K562 (cell line): ENCODE results near the gene B3GLCT. TPM values are rescaled to one million over a fixed set of nuclear protein-coding genes. Genes with fewer than 3 reads are reported as not detected.

Experiments
- ATAC-seq: fragments of 200-7000 bp; cut with Tn5 transposase; 3 replicates; pipeline ENCODE4 v1.9.1; 2020; ENCODE audit warnings: moderate library complexity
- BruUV-seq: library from RNA; stranded (reverse); fragments of 400-500 nt; replicated peaks from 2 replicates; lab custom pipeline; 2021; lab: Mats Ljungman, UMichigan
- CTCF ChIA-PET: fragments of 300-600 bp; formaldehyde crosslinking; extraction: SDS; loops from one replicate; lab custom pipeline; 2021; ENCODE audit warnings: low intra/inter-chr PET ratio; lab: Yijun Ruan, JAX
- POLR2A ChIA-PET: fragments of 300-600, 350-650 bp; sonication (Branson Sonifier 250); formaldehyde crosslinking; extraction: SDS; loops from one replicate; lab custom pipeline; 2021; ENCODE audit warnings: antibody characterized with exemption, inconsistent platforms; lab: Yijun Ruan, JAX
- DNase-seq, 4 experiments: peaks; one replicate each; pipeline versions ENCODE4 v3.0.0 to v3.0.0-alpha.2; 2011 to 2018; ENCODE audit warnings: low spot score in 3 of 4, mixed read lengths in 3 of 4; ENCODE audit errors: extremely low read depth in 1 of 4
- FAIRE-seq: peaks from 2 replicates; lab custom pipeline; 2011; peaks lifted over from hg19 to GRCh38; lab: Jason Lieb, UNC
- H2AFZ ChIP-seq: 2 replicates; pipeline ENCODE4 v1.6.0; 2011; ENCODE audit warnings: low read depth, low read length, control low read depth, inconsistent platforms
- H3K27ac ChIP-seq: fragments of 200-600 bp; 3 replicates; pipeline ENCODE4 v1.8.0; 2011; ENCODE audit warnings: low read depth, mild to moderate bottlenecking, control low read depth, inconsistent platforms, low read length, moderate library complexity, mixed read lengths; ENCODE audit errors: extremely low read depth
- H3K27me3 ChIP-seq, 2 experiments: fragments of 300-600 bp in 1 of 2; 2 replicates in 1 of 2; 3 replicates in 1 of 2; pipeline versions ENCODE4 v1.6.0 to v1.8.0; 2011; ENCODE audit warnings: inconsistent platforms in 2 of 2, low read length in 2 of 2, mild to moderate bottlenecking in 1 of 2, mixed read lengths in 1 of 2, moderate library complexity in 1 of 2; ENCODE audit not compliant: control insufficient read depth in 2 of 2, insufficient read depth in 2 of 2
- H3K36me3 ChIP-seq: fragments of 300-600 bp; 3 replicates; pipeline ENCODE4 v1.8.0; 2011; ENCODE audit warnings: mild to moderate bottlenecking, low read length, inconsistent platforms; ENCODE audit not compliant: control insufficient read depth, insufficient read depth
- H3K4me1 ChIP-seq, 2 experiments: fragments of 200-600 bp in 1 of 2; replicated peaks in 1 of 2; 2 replicates in 1 of 2; 3 replicates in 1 of 2; pipeline versions ENCODE4 v1.5.1 to v1.8.0; 2011; ENCODE audit warnings: inconsistent platforms in 2 of 2, low read length in 2 of 2, mild to moderate bottlenecking in 1 of 2, mixed read lengths in 1 of 2, moderate library complexity in 1 of 2; ENCODE audit not compliant: control insufficient read depth in 2 of 2, insufficient read depth in 2 of 2
- H3K4me2 ChIP-seq: 2 replicates; pipeline ENCODE4 v1.6.1; 2011; ENCODE audit warnings: low read length, control low read depth, inconsistent platforms, mixed read lengths; ENCODE audit not compliant: insufficient read depth
- H3K4me3 ChIP-seq: fragments of 200-600 bp; sonication (generic), shearing (Covaris generic); 2 replicates; pipeline ENCODE4 v1.5.1; 2016; ENCODE audit warnings: control low read depth, inconsistent platforms
- H3K79me2 ChIP-seq: fragments of 200-600 bp; 3 replicates; pipeline ENCODE4 v1.8.0; 2011; ENCODE audit warnings: low read length, inconsistent platforms; ENCODE audit not compliant: control insufficient read depth, insufficient read depth
- H3K9ac ChIP-seq, 2 experiments: 2 replicates each; pipeline versions ENCODE4 v1.6.0 to v1.6.1; 2011; ENCODE audit warnings: low read depth in 2 of 2, low read length in 2 of 2, control low read depth in 1 of 2, inconsistent platforms in 1 of 2, mild to moderate bottlenecking in 1 of 2, mixed read lengths in 1 of 2; ENCODE audit not compliant: insufficient read depth in 1 of 2
- H3K9me1 ChIP-seq: one replicate; pipeline ENCODE4 v1.6.0; 2011; ENCODE audit warnings: inconsistent platforms, mild to moderate bottlenecking, low read length, moderate library complexity; ENCODE audit not compliant: control insufficient read depth, insufficient read depth
- H3K9me3 ChIP-seq: replicated peaks from 2 replicates; pipeline ENCODE4 v1.5.1; 2011; ENCODE audit warnings: low read depth, low read length, inconsistent platforms; ENCODE audit not compliant: control insufficient read depth, insufficient read depth
- H4K20me1 ChIP-seq: replicated peaks from 2 replicates; pipeline ENCODE4 v1.6.1; 2011; ENCODE audit warnings: low read length, inconsistent platforms, mixed read lengths; ENCODE audit not compliant: control insufficient read depth, insufficient read depth
- FOXK1 ChIP-seq: sonication (generic); formaldehyde crosslinking; IDR thresholded peaks from 2 replicates; pipeline ENCODE4 v1.8.0; 2022; ENCODE audit warnings: missing genetic modification reagents, mild to moderate bottlenecking, borderline replicate concordance
- HEY1 ChIP-seq: fragments of 250-450 bp; sonication (Bioruptor Pico); IDR thresholded peaks from 2 replicates; pipeline ENCODE4 v1.5.0; 2020; ENCODE audit warnings: mild to moderate bottlenecking, moderate library complexity, borderline replicate concordance
- ILK ChIP-seq: fragments of 450-650 bp; IDR thresholded peaks from 2 replicates; pipeline ENCODE4 v1.6.1; 2016; ENCODE audit warnings: missing genetic modification characterization, low read depth, mild to moderate bottlenecking, missing compliant biosample characterization, moderate library complexity, borderline replicate concordance
- KLF6 ChIP-seq: fragments of 250-450 bp; sonication (Bioruptor Pico); IDR thresholded peaks from 2 replicates; pipeline ENCODE4 v1.4.0; 2020; ENCODE audit warnings: mild to moderate bottlenecking, moderate library complexity, borderline replicate concordance
- RAD21 ChIP-seq, 2 experiments: fragments of 250-450 bp in 1 of 2; fragments of 450-650 bp in 1 of 2; sonication (Bioruptor Pico) in 1 of 2; formaldehyde crosslinking in 1 of 2; IDR thresholded peaks in 1 of 2; conservative IDR thresholded peaks in 1 of 2; 2 replicates each; pipeline versions ENCODE4 v1.4.0 to v1.8.0; 2020 to 2022; ENCODE audit warnings: mild to moderate bottlenecking in 2 of 2, moderate library complexity in 1 of 2
- U2AF2 ChIP-seq: fragments of 200-400 bp; formaldehyde crosslinking; optimal IDR thresholded peaks from 2 replicates; pipeline ENCODE3; 2017; ENCODE audit warnings: low read depth, mild to moderate bottlenecking, low read length
- WGBS: fragments of 100-300 bp; shearing (Covaris generic); methylation state at CpG from one replicate; pipeline ENCODE4 v1.1.6; 2016; ENCODE audit warnings: low coverage, mixed read lengths; ENCODE audit not compliant: insufficient coverage; ENCODE audit errors: missing lambda C conversion rate; 5-methylcytosine and 5-hydroxymethylcytosine counted together
- in situ Hi-C: fragments of 300-500 bp; cut with MboI; formaldehyde crosslinking; loops from 4 replicates; pipeline ENCODE4 v1.15.0; 2018; ENCODE audit warnings: inconsistent platforms, mixed read lengths
- intact Hi-C: fragments of 100-400 bp; cut with micrococcal nuclease; formaldehyde crosslinking; loops from 2 replicates; pipeline ENCODE4 v1.14.2; 2022
- polyA plus RNA-seq, 8 experiments: library from polyadenylated mRNA; depleted of rRNA in 4 of 8; stranded (reverse) in 5 of 8; unstranded in 3 of 8; fragments of >200 nt; fragmentation: Nextera tagmentation in 2 of 8; fragmentation: Illumina TruSeq in 1 of 8; extraction: Ambion mirVana in 2 of 8; extraction: Trizol in 1 of 8; gene quantifications; 2 replicates each; pipeline versions ENCODE4 v1.2.1 to v1.2.3, GENCODE V29; 2011 to 2014; ENCODE audit warnings: inconsistent platforms in 1 of 8, missing spikeins in 1 of 8
- total RNA-seq, 7 experiments: library from RNA; depleted of rRNA in 6 of 7; stranded (reverse); fragments of >200 nt in 6 of 7; fragmentation: Illumina TruSeq in 2 of 7; extraction: Trizol in 2 of 7; gene quantifications; 2 replicates each; pipeline versions ENCODE4 v1.2.1 to v1.2.3, GENCODE V29; 2011 to 2021; ENCODE audit warnings: low replicate concordance in 1 of 7
- TF ChIP-seq, protein P1 (sequence below): conservative IDR thresholded peaks from 2 replicates; pipeline ENCODE4 v1.6.1; 2011; ENCODE audit warnings: low read depth, mild to moderate bottlenecking, low read length; ENCODE audit not compliant: control insufficient read depth

B3GLCT gene
- total and polyA plus RNA-seq, 9 of the 15 experiments (the other 6 are each of a cell fraction or from before 2014, with no cell fraction given), result 1.1 to 5.1 (median 2.9) TPM

DNA sequence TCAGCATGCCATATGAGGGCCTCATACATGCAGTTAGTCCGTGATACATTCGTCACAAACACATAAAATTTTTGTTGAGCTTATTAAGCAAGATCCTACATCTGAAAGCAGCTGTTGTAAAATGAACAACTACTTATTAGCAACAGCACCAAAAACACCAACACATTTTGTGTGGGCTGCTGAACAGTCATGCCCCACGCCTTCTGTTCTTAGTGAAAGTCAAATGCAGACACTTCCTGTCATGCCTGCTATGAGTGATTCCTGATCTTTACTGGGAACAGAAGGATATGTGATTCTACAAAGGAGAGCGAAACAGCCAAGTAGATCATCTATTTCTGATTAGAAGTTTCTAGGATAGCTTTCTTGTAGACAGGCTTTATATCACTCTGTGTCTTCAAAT is 4.2 kb upstream of the B3GLCT start:
- Histone ChIP-seq H3K9me3 (0 out of 2 replicates have a peak, but pooled peaks cover 2% of the 10 kb centered on the region), H3K4me3 (no peak overlapping the region), H3K27ac (no peak overlapping the region), H3K4me2 (no peak overlapping the region), H3K27me3 (peaks cover 2 to 4% of the 10 kb centered on the region in 2 experiments; a peak in 2 of 5 replicates), H3K79me2 (no peaks in the 10 kb centered on the region), H3K9me1 (no peaks in the 10 kb centered on the region), H3K36me3 (no peaks in the 10 kb centered on the region), H3K9ac (no peak overlapping the region), H3K4me1 (peaks cover 0 to 9% of the 10 kb centered on the region in 2 experiments; a peak in 1 of 5 replicates), H4K20me1 (no peaks in the 10 kb centered on the region), H2AFZ (no peak overlapping the region)
- no peak for FAIRE-seq
- in situ Hi-C loops (no loop called here), intact Hi-C loops (loop anchor here (10.0 kb wide), 1 partner anchor 229 kb away; no protein-coding TSS in a partner anchor)
- no peak for DNase-seq
- ATAC-seq, result no peak
- TF ChIP-seq, protein P1, sequence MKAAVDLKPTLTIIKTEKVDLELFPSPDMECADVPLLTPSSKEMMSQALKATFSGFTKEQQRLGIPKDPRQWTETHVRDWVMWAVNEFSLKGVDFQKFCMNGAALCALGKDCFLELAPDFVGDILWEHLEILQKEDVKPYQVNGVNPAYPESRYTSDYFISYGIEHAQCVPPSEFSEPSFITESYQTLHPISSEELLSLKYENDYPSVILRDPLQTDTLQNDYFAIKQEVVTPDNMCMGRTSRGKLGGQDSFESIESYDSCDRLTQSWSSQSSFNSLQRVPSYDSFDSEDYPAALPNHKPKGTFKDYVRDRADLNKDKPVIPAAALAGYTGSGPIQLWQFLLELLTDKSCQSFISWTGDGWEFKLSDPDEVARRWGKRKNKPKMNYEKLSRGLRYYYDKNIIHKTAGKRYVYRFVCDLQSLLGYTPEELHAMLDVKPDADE, result no peak
- no peak for TF ChIP-seq FOXK1 (CRISPR knock-in tag)
- TF ChIP-seq KLF6 (CRISPR knock-in tag), result no peak
- no peak for TF ChIP-seq ILK (tag)
- no peak for TF ChIP-seq RAD21 (CRISPR knock-in tag; conservative IDR thresholded peaks at IDR 0.05 in 1 of 2, IDR thresholded peaks at IDR 0.05 in 1 of 2)
- TF ChIP-seq HEY1 (CRISPR knock-in tag), result no peak
- TF ChIP-seq U2AF2, result no peak
- BruUV-seq, result no TSS peak
- ChIA-PET POLR2A (no interaction called here), CTCF (no interaction called here)
- 20% methylated on average over 4 of the region's 4 CpGs for WGBS
